Measurements from ENCODE around the gene SPTLC1.
"Not testable (repeated sequence)": the region's sequence is repeated elsewhere in the genome, so short reads cannot be mapped to it uniquely, and the experiment has no call there.

The SPTLC1 gene

GRCh38 chr9:92026206-92027002, 88.8 kb downstream of the SPTLC1 start:
- no peak for DNase-seq

DNA sequence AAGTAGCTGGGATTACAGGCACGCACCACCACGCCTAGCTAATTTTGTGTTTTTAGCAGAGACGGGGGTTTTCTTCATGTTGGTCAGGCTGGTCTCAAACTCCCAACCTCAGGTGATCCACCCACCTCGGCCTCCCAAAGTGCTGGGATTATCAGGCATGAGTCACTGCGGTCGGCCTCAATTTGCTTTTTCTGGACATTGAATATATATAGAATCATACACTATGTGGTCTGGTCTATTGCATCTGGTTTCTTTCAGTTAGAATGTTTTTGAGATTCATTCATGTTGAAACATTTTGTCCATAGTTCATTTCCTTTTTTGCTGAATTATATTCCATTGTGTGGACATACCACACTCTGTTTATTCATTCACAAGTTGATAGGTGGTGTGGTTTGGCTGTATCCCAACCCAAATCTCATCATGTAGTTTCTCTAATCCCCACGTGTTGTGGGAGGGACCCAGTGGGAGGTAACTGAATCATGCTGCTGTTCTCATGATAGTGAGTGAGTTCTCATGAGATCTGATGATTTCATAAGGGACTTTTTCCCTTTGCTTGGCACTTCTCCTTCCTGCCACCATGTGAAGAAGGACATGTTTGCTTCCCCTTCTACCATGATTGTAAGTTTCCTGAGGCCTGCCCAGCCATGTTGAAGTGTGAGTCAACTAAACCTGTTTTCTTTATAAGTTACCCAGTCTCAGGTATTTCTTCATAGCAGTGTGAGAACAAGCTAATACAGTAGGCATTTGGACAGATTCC, 93.2 kb downstream of the SPTLC1 start:
- DNase-seq = not testable (repeated sequence)

- no peak for DNase-seq
Observed at GRCh38 chr9:92019658-92020057, 95.6 kb downstream of the SPTLC1 start.

- DNase-seq = no peak
Observed at GRCh38 chr9:92010705-92011536, 104.3 kb downstream of the SPTLC1 start.

DNA sequence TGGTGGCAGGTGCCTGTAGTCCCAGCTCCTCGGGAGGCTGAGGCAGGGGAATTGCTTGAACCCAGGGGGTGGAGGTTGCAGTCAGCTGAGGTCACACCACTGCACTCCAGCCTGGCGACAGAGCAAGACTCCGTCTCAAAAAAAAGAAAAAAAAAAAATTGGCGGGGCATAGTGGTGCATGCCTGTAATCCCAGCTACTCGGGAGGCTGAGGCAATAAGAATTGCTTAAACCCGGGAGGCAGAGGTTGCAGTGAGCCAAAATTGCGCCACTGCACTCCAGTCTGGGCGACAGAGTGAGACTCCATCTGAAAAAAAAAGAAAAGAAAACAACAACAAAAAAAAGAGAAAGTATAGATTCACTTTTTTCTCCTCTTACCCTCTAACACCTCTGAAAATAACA, 105.0 kb downstream of the SPTLC1 start:
- not testable (repeated sequence) for DNase-seq

DNA sequence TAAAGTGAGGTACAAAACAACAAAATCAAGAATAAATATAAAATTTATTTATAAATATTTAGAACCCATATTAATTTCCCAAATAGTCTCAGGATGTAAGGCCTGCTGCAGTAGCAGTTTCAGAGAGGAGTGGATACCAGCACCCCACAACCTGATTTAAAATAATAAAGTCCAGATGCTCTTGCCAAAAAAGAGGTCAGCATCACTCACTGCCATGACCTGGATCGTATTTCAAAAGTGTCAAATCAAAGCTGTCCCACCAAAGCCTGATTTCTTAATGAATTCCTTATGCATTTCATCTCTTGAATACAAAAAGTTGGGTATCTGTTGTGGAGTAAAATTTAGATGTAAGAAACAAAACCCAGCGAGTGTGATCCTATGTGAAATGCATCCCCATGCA, 107.2 kb downstream of the SPTLC1 start:
- DNase-seq = no peak

- DNase-seq = no peak
Observed at GRCh38 chr9:92004045-92004392, 111.2 kb downstream of the SPTLC1 start.

GRCh38 chr9:92003308-92004044, 111.7 kb downstream of the SPTLC1 start:
- no peak for DNase-seq

DNA sequence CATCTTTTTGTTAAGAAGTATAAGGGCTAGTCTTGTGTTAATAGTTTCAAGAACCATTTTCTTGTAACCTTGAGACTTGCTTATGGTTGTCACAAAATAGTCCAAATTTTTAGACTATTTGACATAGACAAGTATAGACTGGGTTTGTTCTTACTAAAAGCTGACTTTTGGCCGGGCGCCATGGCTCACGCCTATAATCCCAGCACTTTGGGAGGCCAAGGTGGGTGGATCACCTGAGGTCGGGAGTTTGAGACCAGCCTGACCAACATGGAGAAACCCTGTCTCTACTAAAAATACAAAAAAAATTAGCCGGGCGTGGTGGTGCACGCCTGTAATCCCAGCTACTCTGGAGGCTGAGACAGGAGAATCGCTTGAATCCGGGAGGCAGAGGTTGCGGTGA, 113.3 kb downstream of the SPTLC1 start:
- not testable (repeated sequence) for DNase-seq

DNA sequence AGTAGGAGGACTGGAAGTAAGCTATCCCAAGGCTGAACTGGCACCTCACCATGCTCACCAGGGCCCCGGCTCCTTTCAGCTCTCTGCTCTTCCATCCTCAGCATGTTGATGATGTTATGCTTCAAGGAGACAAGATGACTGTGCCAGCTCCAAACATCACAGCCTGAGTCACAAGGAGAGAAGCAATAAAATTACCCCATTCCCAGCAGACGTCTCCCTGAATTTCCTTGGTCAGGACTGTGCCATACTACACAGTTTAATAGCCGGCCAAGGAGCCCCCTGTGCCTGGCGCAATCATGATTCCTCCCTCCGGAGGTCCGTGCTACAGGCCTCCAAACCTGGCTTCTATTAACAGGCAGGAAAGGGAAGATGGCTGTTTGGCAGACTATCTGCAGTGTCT, 114.0 kb downstream of the SPTLC1 start:
- no peak for DNase-seq

- no peak for DNase-seq
Observed at GRCh38 chr9:91995000-91995655, 120.1 kb downstream of the SPTLC1 start.

GRCh38 chr9:91994422-91994821, 120.8 kb downstream of the SPTLC1 start:
- no peak for DNase-seq

DNA sequence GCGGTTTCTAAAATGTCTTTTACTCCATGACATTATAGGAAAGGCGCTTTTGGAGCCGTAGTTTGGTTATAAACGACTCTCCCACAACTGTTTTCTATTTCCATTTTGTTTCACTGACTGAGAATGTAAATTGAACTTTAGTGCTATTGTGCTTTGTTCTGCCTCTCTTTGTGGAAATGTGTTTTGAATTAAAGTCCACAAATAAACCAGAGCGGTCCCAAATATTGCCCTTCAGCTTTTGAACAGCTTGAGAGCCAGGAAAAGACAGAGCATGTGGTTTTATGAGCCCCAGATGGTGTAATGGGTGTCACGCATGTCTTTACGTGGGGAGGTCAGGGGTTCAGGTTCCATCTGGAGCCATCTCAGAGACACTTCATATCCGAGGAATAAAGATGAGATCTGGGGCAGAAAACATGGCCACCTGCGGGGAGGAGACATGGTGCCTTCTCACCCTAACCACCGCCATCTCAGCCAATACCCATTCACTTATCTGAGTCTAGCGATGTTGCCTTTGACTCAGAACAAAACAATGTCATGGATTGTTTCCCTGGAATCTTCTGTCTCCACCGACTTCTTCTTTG, 122.7 kb downstream of the SPTLC1 start:
- no peak for DNase-seq

GRCh38 chr9:91991721-91992341, 123.4 kb downstream of the SPTLC1 start:
- no peak for DNase-seq

- no peak for DNase-seq
Observed at GRCh38 chr9:91986248-91986647, 129.0 kb downstream of the SPTLC1 start.

- DNase-seq = no peak
Observed at GRCh38 chr9:91985692-91986091, 129.5 kb downstream of the SPTLC1 start.
